GM23248 (cell line): ENCODE results near the gene AJAP1. TPM values are rescaled to one million over a fixed set of nuclear protein-coding genes. Genes with fewer than 3 reads are reported as not detected.

Experiments used
- DNase-seq: peaks from one replicate; pipeline ENCODE4 v3.0.0-alpha.2; 2015
- H2AFZ ChIP-seq: fragments of 200-600 bp; sonication (generic); 2 replicates; pipeline ENCODE4 v1.6.1; 2016; ENCODE audit warnings: antibody characterized with exemption
- H3F3A ChIP-seq: fragments of 200-600 bp; sonication (generic); 2 replicates; pipeline ENCODE4 v1.6.1; 2016; ENCODE audit warnings: mild to moderate bottlenecking, antibody characterized with exemption, mixed run types; ENCODE audit not compliant: insufficient read depth
- H3K27ac ChIP-seq: fragments of 200-600 bp; sonication (generic); 2 replicates; pipeline ENCODE4 v1.5.1; 2016; ENCODE audit warnings: mild to moderate bottlenecking
- H3K27me3 ChIP-seq: fragments of 200-600 bp; sonication (generic); replicated peaks from 2 replicates; pipeline ENCODE4 v1.6.1; 2016; ENCODE audit warnings: mild to moderate bottlenecking; ENCODE audit not compliant: insufficient read depth
- H3K36me3 ChIP-seq: fragments of 200-600 bp; sonication (generic); 2 replicates; pipeline ENCODE4 v1.6.1; 2016; ENCODE audit warnings: low read depth, mild to moderate bottlenecking
- H3K4me1 ChIP-seq: fragments of 200-600 bp; sonication (generic); 2 replicates; pipeline ENCODE4 v1.6.1; 2016; ENCODE audit warnings: mild to moderate bottlenecking; ENCODE audit not compliant: insufficient read depth
- H3K4me2 ChIP-seq: fragments of 200-600 bp; sonication (generic); one replicate; pipeline ENCODE4 v1.6.1; 2016; ENCODE audit warnings: mild to moderate bottlenecking; ENCODE audit not compliant: unreplicated experiment
- H3K4me3 ChIP-seq: fragments of 200-600 bp; sonication (generic); 2 replicates; pipeline ENCODE4 v1.5.1; 2016; ENCODE audit warnings: mild to moderate bottlenecking
- H3K79me2 ChIP-seq: fragments of 200-600 bp; sonication (generic); 2 replicates; pipeline ENCODE4 v1.6.1; 2016; ENCODE audit warnings: mild to moderate bottlenecking; ENCODE audit not compliant: insufficient read depth
- H3K9ac ChIP-seq: fragments of 200-600 bp; sonication (generic); 2 replicates; pipeline ENCODE4 v1.6.1; 2016; ENCODE audit warnings: mild to moderate bottlenecking
- H3K9me2 ChIP-seq: fragments of 200-600 bp; sonication (generic); 2 replicates; pipeline ENCODE4 v1.6.1; 2016; ENCODE audit warnings: mixed run types, mild to moderate bottlenecking, moderate library complexity; ENCODE audit not compliant: insufficient read depth
- H3K9me3 ChIP-seq: fragments of 200-600 bp; sonication (generic); one replicate; pipeline ENCODE4 v1.6.1; 2017; ENCODE audit warnings: low read depth
- H4K20me1 ChIP-seq: fragments of 200-600 bp; sonication (generic); 2 replicates; pipeline ENCODE4 v1.6.0; 2016; ENCODE audit not compliant: insufficient read depth
- EZH2 ChIP-seq: fragments of 200-600 bp; sonication (generic); IDR thresholded peaks from 2 replicates; pipeline ENCODE4 v1.6.1; 2018; ENCODE audit warnings: antibody characterized with exemption, mild to moderate bottlenecking; ENCODE audit not compliant: insufficient read depth, poor library complexity, severe bottlenecking
- EZH2phosphoT487 ChIP-seq: fragments of 200-600 bp; sonication (generic); IDR thresholded peaks from 2 replicates; pipeline ENCODE4 v1.6.1; 2018; ENCODE audit warnings: antibody characterized with exemption, moderate library complexity, mild to moderate bottlenecking, low read depth; ENCODE audit not compliant: insufficient read depth
- WGBS, 2 experiments: methylation state at CpG; one replicate each; pipeline ENCODE4 v1.1.6; 2015 to 2017; ENCODE audit warnings: low lambda C conversion rate in 2 of 2, low coverage in 1 of 2; ENCODE audit errors: missing lambda C conversion rate in 2 of 2; 5-methylcytosine and 5-hydroxymethylcytosine counted together
- in situ Hi-C: fragments of 300-500 bp; cut with MboI; formaldehyde crosslinking; loops from 2 replicates; pipeline ENCODE4 v1.15.0; 2020
- polyA plus RNA-seq: library from polyadenylated mRNA; unstranded; fragments of >200 nt; fragmentation: Nextera tagmentation; extraction: Ambion mirVana; gene quantifications from 2 replicates; pipeline ENCODE4 v1.2.1, GENCODE V29; 2016
- total RNA-seq: library from RNA; depleted of rRNA; stranded (reverse); fragments of >200 nt; shearing (Covaris generic); gene quantifications from 2 replicates; pipeline ENCODE4 v1.2.3, GENCODE V29; 2014

AJAP1 gene
- total and polyA plus RNA-seq, 2 experiments from 2014 or later, result 0.03 to 0.86 TPM

DNA sequence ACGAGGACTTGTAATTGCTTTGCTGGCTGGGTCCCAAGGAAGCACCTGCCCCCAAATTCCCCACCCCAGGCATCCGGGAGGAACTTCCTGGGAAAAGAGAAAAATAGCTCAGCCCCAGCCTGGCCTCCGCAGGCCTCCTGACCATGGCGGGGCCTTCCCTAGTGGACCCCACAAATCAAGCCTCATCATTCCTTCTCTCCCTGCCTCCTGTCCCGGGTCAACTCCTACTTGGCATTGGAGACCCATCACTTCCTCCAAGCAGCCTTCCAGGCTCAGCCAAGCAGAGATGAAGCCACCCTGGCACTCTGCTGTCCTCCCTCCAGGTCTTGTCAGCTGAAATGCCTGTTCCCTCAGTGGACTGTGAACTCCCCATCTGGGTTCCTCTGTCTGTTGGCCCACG is 38.0 kb downstream of the AJAP1 start:
- Histone ChIP-seq H3K79me2 (no peaks in the 10 kb centered on the region), H3K27me3 (no peaks in the 10 kb centered on the region), H3K4me2 (no peak overlapping the region), H3F3A (no peaks in the 10 kb centered on the region), H2AFZ (no peak overlapping the region), H3K9ac (no peak overlapping the region), H4K20me1 (no peaks in the 10 kb centered on the region), H3K9me2 (no peaks in the 10 kb centered on the region), H3K4me1 (no peaks in the 10 kb centered on the region), H3K27ac (no peak overlapping the region), H3K4me3 (no peak overlapping the region), H3K36me3 (no peaks in the 10 kb centered on the region), H3K9me3 (no peaks in the 10 kb centered on the region)
- WGBS, 2 experiments, result 17 to 21% methylated on average over 6 of the region's 6 CpGs
- no peak for TF ChIP-seq EZH2phosphoT487
- TF ChIP-seq EZH2, result no peak
- in situ Hi-C loops, result no loop called here
- DNase-seq, result no peak

DNA sequence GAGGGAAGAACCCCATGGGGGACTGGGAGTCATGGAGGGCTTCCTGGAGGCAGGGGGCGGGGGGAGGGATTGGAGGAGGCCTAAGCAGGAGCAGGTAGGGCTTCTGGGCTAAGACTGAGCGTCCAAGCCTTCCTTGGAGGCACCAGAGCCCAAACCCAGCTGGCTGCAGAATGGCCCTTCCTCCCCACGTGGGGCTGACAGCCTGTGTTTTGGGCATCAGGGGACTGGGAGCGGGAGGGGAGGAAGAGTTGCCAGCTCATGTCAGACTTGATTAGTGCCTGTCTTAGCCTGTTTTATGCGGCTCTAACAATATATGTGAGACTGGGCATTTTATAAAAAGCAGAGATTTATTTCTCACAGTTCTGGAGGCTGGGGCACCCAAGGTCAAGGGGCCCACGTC is 38.9 kb downstream of the AJAP1 start:
- Histone ChIP-seq H3K9me3 (no peaks in the 10 kb centered on the region), H3K27me3 (no peaks in the 10 kb centered on the region)
- whole genome bisulfite sequencing, 2 experiments, result 7 to 20% methylated on average over 5 to 6 of the region's 6 CpGs

DNA sequence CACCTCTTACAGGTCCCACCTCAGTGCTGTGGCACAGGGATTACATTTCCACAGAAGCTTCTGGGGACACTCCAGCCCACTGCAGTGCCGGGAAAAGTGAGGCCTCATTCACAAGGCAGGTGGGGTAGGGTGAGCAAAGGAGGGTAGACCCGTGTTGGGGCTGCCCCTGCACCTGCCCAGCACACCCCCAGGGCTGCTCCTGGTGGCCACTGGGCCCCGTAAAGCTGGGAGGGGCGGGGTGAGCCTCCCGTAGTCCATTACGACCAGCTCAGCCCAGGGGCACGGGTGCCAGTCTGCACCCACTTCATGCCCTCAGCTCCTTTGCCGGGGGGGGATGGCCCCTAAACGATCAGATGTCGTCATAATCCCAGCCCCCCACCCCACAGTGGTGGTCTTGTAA is 39.5 kb downstream of the AJAP1 start:
- H3K79me2 ChIP-seq, result no peaks in the 10 kb centered on the region
- TF ChIP-seq EZH2, result no peak
- H3K9me2 ChIP-seq, result no peaks in the 10 kb centered on the region
- no peaks in the 10 kb centered on the region for H3K9me3 ChIP-seq
- H2AFZ ChIP-seq, result no peak overlapping the region
- in situ Hi-C loops, result no loop called here
- H3F3A ChIP-seq, result no peaks in the 10 kb centered on the region
- no peaks in the 10 kb centered on the region for H3K27me3 ChIP-seq
- no peak for DNase-seq
- H3K4me3 ChIP-seq, result no peak overlapping the region
- H3K9ac ChIP-seq, result no peak overlapping the region
- 19 to 26% methylated on average over 8 to 9 of the region's 10 CpGs for WGBS, 2 experiments
- H4K20me1 ChIP-seq, result no peaks in the 10 kb centered on the region
- no peaks in the 10 kb centered on the region for H3K4me1 ChIP-seq
- no peak overlapping the region for H3K4me2 ChIP-seq
- H3K27ac ChIP-seq, result no peak overlapping the region
- H3K36me3 ChIP-seq, result no peaks in the 10 kb centered on the region

More for the DNA sequence above, 38.9 kb downstream of the AJAP1 start:
- H2AFZ ChIP-seq, result no peak overlapping the region
- H3K9me2 ChIP-seq, result no peaks in the 10 kb centered on the region
- no peak for DNase-seq
- no peak overlapping the region for H3K4me3 ChIP-seq
- H3K36me3 ChIP-seq, result no peaks in the 10 kb centered on the region
- no peaks in the 10 kb centered on the region for H3K4me1 ChIP-seq
- no peaks in the 10 kb centered on the region for H4K20me1 ChIP-seq
- no peak overlapping the region for H3K4me2 ChIP-seq
- H3K9ac ChIP-seq, result no peak overlapping the region
- no peak for TF ChIP-seq EZH2phosphoT487
- no peak for TF ChIP-seq EZH2
- H3F3A ChIP-seq, result no peaks in the 10 kb centered on the region
- no peaks in the 10 kb centered on the region for H3K79me2 ChIP-seq
- H3K27ac ChIP-seq, result no peak overlapping the region
- in situ Hi-C loops, result no loop called here

DNA sequence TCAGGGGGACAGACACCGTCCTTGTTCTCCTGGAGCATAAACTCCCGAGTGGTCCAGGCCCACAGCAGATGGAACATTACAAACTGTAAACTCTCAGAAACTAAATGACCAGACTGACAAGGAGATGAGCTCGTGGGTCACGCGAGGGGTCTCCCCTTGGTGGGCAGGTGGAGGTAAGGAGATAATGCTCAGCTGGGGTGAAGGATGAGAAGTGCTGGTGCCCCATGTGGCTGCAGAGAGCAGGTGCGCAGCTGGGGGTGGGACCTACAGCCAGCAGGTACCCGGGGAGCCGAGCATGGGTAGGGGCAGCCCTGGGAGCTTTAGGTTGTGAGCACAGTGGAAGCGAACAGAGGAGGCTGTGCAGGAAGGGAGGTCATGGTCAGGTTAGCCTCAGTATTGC is 40.1 kb downstream of the AJAP1 start:
- Histone ChIP-seq H3K4me1 (no peaks in the 10 kb centered on the region), H3K27me3 (no peaks in the 10 kb centered on the region), H3K9me3 (no peaks in the 10 kb centered on the region), H2AFZ (no peak overlapping the region), H3K4me2 (no peak overlapping the region), H3K79me2 (no peaks in the 10 kb centered on the region), H3K36me3 (no peaks in the 10 kb centered on the region), H4K20me1 (no peaks in the 10 kb centered on the region), H3K9ac (no peak overlapping the region), H3K9me2 (no peaks in the 10 kb centered on the region), H3F3A (no peaks in the 10 kb centered on the region), H3K4me3 (no peak overlapping the region), H3K27ac (no peak overlapping the region)
- WGBS, 2 experiments, result 38 to 45% methylated on average over 9 of the region's 9 CpGs
- no peak for DNase-seq
- TF ChIP-seq EZH2phosphoT487 (no peak), EZH2 (no peak)
- in situ Hi-C loops, result no loop called here

DNA sequence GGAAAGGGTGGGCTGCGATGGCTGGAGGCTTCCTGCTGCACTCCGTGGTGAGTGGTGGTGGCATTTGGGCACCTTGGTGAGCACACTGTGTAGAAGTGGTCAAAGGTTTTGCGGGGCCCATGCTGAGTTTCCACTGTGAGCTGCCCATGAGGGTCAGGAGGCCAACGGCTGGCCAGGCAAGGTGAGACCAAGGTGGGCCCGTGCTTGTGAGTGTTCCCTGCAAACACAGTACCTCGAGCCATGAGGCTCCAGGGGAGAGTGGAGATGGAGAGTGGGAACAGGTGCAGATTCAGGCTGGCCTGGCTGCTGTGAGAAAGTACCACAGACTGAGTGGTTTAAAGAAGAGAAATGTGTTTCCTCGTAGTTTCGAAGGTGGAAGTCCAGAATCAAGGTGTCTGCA is 40.8 kb downstream of the AJAP1 start:
- no peaks in the 10 kb centered on the region for H3K36me3 ChIP-seq
- no peaks in the 10 kb centered on the region for H3K4me1 ChIP-seq
- no peaks in the 10 kb centered on the region for H3K9me3 ChIP-seq
- no peak overlapping the region for H3K27ac ChIP-seq
- no peaks in the 10 kb centered on the region for H3K79me2 ChIP-seq
- in situ Hi-C loops, result no loop called here
- no peak overlapping the region for H3K9ac ChIP-seq
- no peaks in the 10 kb centered on the region for H3F3A ChIP-seq
- H3K4me3 ChIP-seq, result no peak overlapping the region
- WGBS, 2 experiments, result 33 to 46% methylated on average over 8 of the region's 8 CpGs
- DNase-seq, result no peak
- H3K9me2 ChIP-seq, result no peaks in the 10 kb centered on the region
- H3K4me2 ChIP-seq, result no peak overlapping the region
- H3K27me3 ChIP-seq, result no peaks in the 10 kb centered on the region
- no peak overlapping the region for H2AFZ ChIP-seq
- H4K20me1 ChIP-seq, result no peaks in the 10 kb centered on the region
- TF ChIP-seq EZH2, result no peak
- TF ChIP-seq EZH2phosphoT487, result no peak
